ENCODE data around the gene GNG13.

DNA sequence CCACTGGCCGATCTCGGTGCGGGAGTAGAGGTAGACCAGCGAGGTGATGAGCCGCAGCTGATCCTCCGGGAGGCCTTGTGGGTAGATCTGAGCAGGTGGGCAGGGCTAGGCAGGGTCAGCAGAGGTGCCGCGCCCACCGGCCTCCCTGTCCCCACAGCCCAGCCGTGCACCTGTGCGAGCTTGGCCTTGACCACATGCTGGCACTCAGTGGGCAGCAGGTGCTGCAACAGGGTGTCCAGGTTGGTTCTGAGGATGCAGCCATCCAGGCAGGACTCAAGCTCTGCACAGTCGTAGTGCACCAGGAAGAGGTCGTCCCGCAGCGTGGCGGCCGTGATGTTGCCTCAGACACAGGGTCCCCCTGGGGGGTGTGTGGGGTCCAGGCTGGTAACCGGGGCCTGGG, 27.6 kb downstream of the GNG13 start:
- TF ChIP-seq, protein P1, sequence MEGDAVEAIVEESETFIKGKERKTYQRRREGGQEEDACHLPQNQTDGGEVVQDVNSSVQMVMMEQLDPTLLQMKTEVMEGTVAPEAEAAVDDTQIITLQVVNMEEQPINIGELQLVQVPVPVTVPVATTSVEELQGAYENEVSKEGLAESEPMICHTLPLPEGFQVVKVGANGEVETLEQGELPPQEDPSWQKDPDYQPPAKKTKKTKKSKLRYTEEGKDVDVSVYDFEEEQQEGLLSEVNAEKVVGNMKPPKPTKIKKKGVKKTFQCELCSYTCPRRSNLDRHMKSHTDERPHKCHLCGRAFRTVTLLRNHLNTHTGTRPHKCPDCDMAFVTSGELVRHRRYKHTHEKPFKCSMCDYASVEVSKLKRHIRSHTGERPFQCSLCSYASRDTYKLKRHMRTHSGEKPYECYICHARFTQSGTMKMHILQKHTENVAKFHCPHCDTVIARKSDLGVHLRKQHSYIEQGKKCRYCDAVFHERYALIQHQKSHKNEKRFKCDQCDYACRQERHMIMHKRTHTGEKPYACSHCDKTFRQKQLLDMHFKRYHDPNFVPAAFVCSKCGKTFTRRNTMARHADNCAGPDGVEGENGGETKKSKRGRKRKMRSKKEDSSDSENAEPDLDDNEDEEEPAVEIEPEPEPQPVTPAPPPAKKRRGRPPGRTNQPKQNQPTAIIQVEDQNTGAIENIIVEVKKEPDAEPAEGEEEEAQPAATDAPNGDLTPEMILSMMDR (IDR thresholded peaks at IDR 0.05): no peak
- TF ChIP-seq POLR2A (IDR thresholded peaks at IDR 0.05) (no peak), POLR2AphosphoS5 (IDR thresholded peaks at IDR 0.05) (no peak)
